ENCODE data around the gene LSG1. TPM values are rescaled to one million over a fixed set of nuclear protein-coding genes. Genes with fewer than 3 reads are reported as not detected.

LSG1 gene
- total RNA-seq, 4 donors from 2014 or later, result 7.9 to 58.1 (median 45.0) TPM

- intact Hi-C loops (cut with DNase I; ENCODE audit: low total_unique reads), result no loop called here
Measured at GRCh38 chr3:194673761-194674160, 1.8 kb upstream of the LSG1 start.

GRCh38 chr3:194672876-194673275 is 885 bp upstream of the LSG1 start:
- TF ChIP-seq CTCF (IDR thresholded peaks at IDR 0.05) (no peak), POLR2A (IDR thresholded peaks at IDR 0.05) (no peak)
- Histone ChIP-seq H3K27me3 (no peaks in the 10 kb centered on the region), H3K4me1 (peaks cover 6 to 7% of the 10 kb centered on the region in 2 donors), H3K4me3 (peak overlapping the region; percentile 68 to 82), H3K36me3 (no peaks in the 10 kb centered on the region), H3K27ac (peak overlapping the region; percentile 86 to 93), H3K9me3 (no peaks in the 10 kb centered on the region)
- no peak for DNase-seq
- intact Hi-C loops (cut with DNase I; ENCODE audit: low total_unique reads), result no loop called here

More at GRCh38 chr3:194673761-194674160, 1.8 kb upstream of the LSG1 start:
- no peak for DNase-seq
- TF ChIP-seq POLR2A (IDR thresholded peaks at IDR 0.05) (no peak), CTCF (IDR thresholded peaks at IDR 0.05) (no peak)
- H3K9me3 ChIP-seq, result no peaks in the 10 kb centered on the region
- no peaks in the 10 kb centered on the region for H3K36me3 ChIP-seq
- no peak overlapping the region for H3K4me3 ChIP-seq
- H3K4me1 ChIP-seq, result peaks cover 6 to 7% of the 10 kb centered on the region in 2 donors
- no peaks in the 10 kb centered on the region for H3K27me3 ChIP-seq
- H3K27ac ChIP-seq, result no peak overlapping the region

- no peak for DNase-seq
Measured at GRCh38 chr3:194671511-194671899, 486 bp downstream of the LSG1 start.

GRCh38 chr3:194667363-194667762 is 4.6 kb downstream of the LSG1 start:
- no peak for DNase-seq

More at GRCh38 chr3:194671511-194671899, 486 bp downstream of the LSG1 start:
- intact Hi-C loops (cut with DNase I; ENCODE audit: low total_unique reads), result no loop called here
- Histone ChIP-seq H3K27ac (peak overlapping the region; percentile 86 to 93), H3K27me3 (no peaks in the 10 kb centered on the region), H3K4me3 (peak overlapping the region; percentile 68 to 82), H3K4me1 (peaks cover 6 to 7% of the 10 kb centered on the region in 2 donors), H3K9me3 (no peaks in the 10 kb centered on the region), H3K36me3 (no peaks in the 10 kb centered on the region)
- TF ChIP-seq POLR2A (IDR thresholded peaks at IDR 0.05) (no peak), CTCF (IDR thresholded peaks at IDR 0.05) (peak; percentile 9 to 36 (median 15))

GRCh38 chr3:194664857-194665256 is 7.1 kb downstream of the LSG1 start:
- Histone ChIP-seq H3K4me1 (no peaks in the 10 kb centered on the region), H3K27ac (no peak overlapping the region), H3K9me3 (no peaks in the 10 kb centered on the region), H3K27me3 (no peaks in the 10 kb centered on the region), H3K36me3 (no peaks in the 10 kb centered on the region), H3K4me3 (no peak overlapping the region)
- no peak for TF ChIP-seq CTCF (IDR thresholded peaks at IDR 0.05)
- TF ChIP-seq POLR2A (IDR thresholded peaks at IDR 0.05), result no peak
- intact Hi-C loops (cut with DNase I; ENCODE audit: low total_unique reads), result no loop called here
- no peak for DNase-seq

More at GRCh38 chr3:194667363-194667762, 4.6 kb downstream of the LSG1 start:
- H3K27ac ChIP-seq, result no peak overlapping the region
- no peaks in the 10 kb centered on the region for H3K36me3 ChIP-seq
- peaks cover 6 to 7% of the 10 kb centered on the region in 2 donors for H3K4me1 ChIP-seq
- H3K4me3 ChIP-seq, result no peak overlapping the region
- TF ChIP-seq CTCF (IDR thresholded peaks at IDR 0.05) (no peak), POLR2A (IDR thresholded peaks at IDR 0.05) (no peak)
- H3K9me3 ChIP-seq, result no peaks in the 10 kb centered on the region
- intact Hi-C loops (cut with DNase I; ENCODE audit: low total_unique reads), result no loop called here
- no peaks in the 10 kb centered on the region for H3K27me3 ChIP-seq
